Measurements from ENCODE around the gene NLGN4X.

- no peak; the same call in 1 of the 2 replicates for TF ChIP-seq CTCF (IDR thresholded peaks at IDR 0.05; ENCODE audit: low read depth, low read length)
- TF ChIP-seq EZH2phosphoT487 (IDR thresholded peaks at IDR 0.05; ENCODE audit: low read depth), result no peak
Observed at GRCh38 chrX:6095469-6095868, 133.2 kb downstream of the NLGN4X start.
